NCI-H774 (cell line): ENCODE measurements around the gene CD68.
A peak's percentile ranks its signal among the peaks of the same experiment; 100 is the strongest.
"Not testable (repeated sequence)": the region's sequence is repeated elsewhere in the genome, so short reads cannot be mapped to it uniquely, and the experiment has no call there.

Source experiments
- DNase-seq: peaks from one replicate; lab custom pipeline; 2025; lab: John Stamatoyannopoulos, UW

The CD68 gene

DNA sequence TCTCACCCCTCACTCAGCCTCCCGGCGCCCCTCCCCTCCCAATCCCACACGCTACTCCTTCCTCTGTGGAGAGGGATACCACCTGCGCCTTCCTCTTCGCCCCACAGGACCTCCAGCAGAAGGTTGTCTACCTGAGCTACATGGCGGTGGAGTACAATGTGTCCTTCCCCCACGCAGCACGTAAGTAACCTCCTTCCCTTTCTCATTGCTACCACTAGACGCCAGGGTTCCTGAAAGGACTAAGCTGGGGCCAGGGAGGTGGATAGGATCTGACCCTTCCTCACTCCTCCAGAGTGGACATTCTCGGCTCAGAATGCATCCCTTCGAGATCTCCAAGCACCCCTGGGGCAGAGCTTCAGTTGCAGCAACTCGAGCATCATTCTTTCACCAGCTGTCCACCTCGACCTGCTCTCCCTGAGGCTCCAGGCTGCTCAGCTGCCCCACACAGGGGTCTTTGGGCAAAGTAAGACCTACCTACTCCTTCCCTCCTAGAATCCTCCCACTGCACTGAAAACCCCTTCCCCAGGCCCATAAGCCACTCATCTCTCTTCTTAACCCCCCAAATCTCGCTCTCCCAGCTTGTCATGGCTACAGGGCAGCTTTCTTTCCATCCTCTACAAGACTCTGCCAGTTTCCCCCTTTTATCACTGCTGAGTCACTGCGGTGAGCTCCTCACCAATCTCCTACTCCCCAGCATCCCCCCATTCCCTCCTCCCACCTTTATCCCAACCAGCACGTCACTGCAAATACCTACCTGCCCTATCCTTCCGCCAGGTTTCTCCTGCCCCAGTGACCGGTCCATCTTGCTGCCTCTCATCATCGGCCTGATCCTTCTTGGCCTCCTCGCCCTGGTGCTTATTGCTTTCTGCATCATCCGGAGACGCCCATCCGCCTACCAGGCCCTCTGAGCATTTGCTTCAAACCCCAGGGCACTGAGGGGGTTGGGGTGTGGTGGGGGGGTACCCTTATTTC lies 1.5 kb downstream of the CD68 start:
- no peak for DNase-seq

- DNase-seq = no peak
Measured at GRCh38 chr17:7582396-7583252, 3.2 kb downstream of the CD68 start.

DNA sequence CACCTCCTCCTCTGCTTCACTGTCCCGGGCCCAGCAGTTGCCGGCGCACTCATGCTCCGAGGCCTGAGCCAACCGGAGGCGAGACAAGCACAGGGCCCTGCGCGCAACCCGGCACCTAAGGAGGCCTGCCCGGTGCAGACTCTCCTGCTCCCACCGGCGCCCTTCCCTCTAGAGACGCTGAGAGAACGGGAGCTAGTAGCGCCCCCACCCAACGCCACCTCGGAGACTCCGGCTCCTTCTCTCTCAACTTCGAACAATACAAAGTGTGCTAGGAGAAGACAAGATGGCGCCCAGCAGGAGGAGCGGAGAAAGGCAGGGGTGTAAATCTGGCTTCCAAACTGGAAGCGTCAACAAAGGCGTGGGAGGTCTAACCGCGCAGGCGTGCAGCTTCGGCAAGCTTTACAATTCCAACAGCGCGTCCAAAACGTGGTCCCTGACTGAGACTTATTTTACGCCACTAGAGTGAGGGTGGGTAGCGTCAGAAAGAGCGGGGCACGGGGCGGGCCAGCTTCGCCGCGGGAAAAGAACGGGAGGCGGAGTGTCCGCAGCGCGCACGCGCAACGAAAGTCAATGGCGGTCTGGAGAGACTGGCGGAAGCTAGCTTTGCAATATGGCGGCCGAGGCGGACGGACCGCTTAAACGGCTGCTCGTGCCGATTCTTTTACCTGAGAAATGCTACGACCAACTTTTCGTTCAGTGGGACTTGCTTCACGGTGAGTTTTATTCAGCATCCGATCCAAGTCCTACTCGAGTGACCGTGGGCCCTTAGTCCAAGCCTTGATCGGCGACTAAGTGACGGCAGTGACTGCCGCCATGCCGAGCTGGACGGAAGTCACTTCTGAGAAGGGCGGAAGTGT lies 4.0 kb downstream of the CD68 start, which contains the start of gene MPDU1:
MPDU1 (plus strand) TSS at position 600 of the 857 bp plus-strand sequence; CDS start at position 611, 11 bp downstream.
- peak; percentile 88 for DNase-seq

DNA sequence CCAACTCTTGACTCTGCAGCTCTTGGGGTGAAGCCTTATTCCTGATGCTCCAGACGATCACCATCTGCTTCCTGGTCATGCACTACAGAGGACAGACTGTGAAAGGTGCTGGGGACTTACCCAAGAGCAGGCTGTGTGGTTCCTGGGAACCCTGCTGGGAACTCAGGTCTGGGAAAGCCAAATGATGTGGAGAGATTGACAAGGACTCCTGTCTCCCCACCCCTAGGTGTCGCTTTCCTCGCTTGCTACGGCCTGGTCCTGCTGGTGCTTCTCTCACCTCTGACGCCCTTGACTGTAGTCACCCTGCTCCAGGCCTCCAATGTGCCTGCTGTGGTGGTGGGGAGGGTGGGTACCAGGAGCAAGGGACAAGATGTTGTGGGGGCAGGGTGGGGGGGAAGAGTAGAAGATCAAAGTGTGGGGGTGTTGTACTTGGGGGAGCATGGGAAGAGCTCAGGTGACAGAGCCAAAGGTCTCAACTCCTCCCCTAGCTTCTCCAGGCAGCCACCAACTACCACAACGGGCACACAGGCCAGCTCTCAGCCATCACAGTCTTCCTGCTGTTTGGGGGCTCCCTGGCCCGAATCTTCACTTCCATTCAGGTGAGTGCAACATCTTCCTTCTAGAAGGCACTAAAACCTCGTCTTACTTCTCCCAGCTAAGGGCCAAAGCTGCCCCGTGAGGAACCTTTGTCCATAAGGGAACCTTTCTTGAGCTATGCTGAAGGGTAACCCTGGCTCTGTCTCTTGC lies 7.4 kb downstream of the CD68 start:
- DNase-seq = no peak

GRCh38 chr17:7587420-7588151 lies 8.1 kb downstream of the CD68 start:
- DNase-seq = no peak

DNA sequence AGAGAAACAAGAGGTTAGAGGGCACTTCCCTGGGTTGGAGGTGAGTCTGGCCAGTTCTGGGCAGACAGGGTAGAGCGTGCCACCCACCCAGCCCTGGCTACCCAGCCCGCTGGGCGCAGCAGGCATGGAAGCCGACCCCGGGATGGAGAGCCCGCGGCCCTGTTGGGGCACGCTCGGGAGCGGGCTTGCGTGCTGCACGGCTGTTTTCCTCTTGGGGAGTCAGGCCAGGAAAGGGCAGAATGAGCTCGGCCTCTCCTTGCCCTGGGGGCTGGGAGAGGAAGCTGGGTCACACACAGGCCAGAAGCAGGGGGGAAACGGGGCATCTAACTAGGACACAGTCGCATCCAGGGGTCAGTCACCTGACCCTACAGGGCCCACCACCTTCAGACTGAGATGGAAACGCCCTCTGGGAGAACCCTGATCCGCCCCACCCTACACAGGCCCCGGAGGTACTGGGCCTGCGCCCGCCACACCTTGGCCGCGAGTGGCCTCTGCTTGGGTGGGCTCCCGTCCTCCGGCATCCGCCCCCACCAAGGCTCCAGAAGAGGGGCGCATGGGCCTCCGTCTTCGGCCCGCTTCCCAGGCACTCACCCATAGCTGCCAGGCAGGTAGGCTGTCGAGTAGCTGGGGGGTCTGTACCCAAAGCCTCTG lies 9.2 kb downstream of the CD68 start:
- DNase-seq = no peak

DNA sequence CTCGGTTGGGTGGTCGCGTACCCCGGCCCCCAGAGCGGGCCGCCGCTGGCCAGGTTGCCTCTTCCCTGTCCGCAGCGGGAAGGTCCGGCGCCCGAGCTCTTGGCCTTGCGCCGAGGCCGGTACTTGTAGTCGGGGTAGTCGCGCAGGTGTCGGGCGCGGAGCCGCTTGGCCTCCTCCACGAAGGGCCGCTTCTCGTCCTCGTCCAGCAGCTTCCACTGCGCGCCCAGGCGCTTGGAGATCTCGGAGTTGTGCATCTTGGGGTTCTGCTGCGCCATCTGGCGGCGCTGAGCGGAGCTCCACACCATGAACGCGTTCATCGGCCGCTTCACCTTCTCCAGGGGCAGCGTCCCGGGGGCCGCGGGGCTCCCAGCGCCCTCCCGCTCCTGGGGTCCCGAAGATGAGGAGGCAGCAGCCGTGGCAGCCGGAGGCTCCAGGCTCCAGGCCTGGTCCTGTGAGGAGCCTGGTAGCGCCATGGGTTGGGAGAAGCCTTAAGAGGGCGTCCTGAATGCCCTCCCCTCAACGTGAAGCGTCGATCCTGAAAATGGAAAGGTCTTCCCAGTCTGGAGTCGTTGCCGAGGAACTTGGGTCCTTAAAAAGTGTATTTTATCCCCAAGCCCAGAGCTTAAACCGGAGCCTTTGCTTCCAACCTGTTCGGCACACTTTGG lies 9.9 kb downstream of the CD68 start:
- no peak for DNase-seq

DNA sequence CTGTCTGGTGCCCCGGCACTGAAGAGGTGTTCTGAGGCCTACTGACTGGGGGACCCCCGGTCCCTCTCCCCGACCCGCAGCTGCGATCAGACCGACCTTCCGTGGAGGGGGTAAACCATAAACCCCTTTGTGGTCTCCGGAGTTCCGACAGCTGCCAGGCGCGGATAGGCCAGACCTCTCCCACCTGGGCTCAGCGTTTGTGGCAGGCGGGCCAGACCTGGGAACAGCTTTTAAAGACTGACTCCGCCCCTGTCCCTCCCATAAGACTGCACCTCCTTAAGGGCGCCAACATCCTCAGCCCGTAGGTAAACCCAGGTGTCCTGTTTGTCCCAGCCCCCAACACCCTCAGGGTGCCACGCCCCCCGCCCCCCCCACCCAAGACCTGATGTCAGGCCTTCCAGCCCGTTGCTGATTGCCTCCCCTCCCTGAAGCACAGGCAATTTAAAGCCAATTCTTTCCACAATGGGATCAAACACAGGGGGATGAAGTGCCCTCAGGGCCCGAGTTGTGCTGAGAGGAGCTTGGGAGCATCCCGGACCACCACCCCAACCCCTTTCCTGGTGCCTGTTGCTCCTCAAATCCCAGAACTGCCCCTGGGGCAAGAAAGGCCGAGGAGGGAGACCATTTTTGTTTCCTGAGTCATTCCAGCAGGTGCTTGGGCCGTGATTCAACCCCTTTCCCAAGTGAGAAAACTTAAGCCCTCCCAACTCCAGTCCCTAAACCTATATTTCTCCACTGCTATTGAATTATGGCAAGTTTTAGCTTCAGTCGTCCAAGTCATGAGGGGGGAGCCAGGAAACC lies 10.7 kb downstream of the CD68 start, which contains the start of gene SOX15:
SOX15 (minus strand) TSS at position 204 of the 801 bp plus-strand sequence. CDS start 418 bp downstream, outside the sequence.
- DNase-seq = no peak

- DNase-seq = no peak
Measured at GRCh38 chr17:7590743-7591142, 11.3 kb downstream of the CD68 start.

- no peak for DNase-seq
Measured at GRCh38 chr17:7591596-7591995, 12.2 kb downstream of the CD68 start.

DNA sequence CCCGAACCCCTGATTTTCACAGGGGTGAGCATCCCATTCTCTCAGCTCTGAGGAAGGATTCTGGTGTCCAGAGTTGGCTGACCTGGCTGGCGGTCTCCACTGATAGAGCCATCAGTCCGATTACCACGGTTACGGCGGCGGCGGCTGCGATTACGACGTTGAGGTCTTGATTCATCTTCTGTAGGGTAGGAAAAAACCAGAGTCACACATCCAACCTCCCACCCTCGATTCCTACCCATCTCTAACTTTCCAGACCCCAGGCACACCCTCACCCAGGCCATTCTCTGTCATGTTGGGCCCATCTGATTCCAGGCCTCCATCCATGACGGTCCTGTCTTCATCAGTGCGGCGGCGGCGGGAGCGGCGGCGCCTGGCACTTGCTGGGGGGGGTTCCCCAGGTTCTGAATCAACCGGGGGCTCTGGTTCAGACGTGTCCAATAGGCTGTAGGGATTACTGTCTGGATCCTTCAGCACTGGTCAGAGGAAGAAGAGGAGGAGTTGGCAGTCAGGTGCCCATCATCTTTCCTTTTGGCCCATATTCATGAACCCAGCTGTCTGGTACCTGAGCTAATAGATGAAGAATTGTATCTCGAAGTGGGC lies 13.1 kb downstream of the CD68 start:
- no peak for DNase-seq

GRCh38 chr17:7593296-7593695 lies 13.9 kb downstream of the CD68 start:
- no peak for DNase-seq

- DNase-seq = not testable (repeated sequence)
Measured at GRCh38 chr17:7597561-7597960, 18.1 kb downstream of the CD68 start.

DNA sequence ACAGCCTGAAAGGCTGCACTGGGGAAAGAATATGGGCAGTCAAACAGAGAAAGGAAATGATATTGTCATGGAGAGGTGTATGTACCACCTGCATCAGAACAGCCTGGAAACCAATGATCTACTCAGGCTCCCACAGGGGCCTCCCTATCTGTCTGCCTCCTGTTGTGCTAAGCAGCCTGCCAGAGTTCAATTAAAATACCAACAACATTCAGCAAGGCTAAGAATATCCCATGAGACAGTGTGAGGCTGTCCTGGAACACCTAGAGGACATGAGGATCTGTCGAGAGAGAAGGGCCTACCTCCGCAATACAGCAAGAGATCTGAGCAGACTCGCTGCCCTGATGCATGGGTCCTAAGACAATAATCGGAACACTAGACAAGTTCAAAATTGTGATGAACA lies 26.8 kb downstream of the CD68 start:
- DNase-seq = no peak

- no peak for DNase-seq
Measured at GRCh38 chr17:7610641-7611040, 31.2 kb downstream of the CD68 start.

GRCh38 chr17:7611635-7612293 lies 32.3 kb downstream of the CD68 start:
- DNase-seq = no peak

DNA sequence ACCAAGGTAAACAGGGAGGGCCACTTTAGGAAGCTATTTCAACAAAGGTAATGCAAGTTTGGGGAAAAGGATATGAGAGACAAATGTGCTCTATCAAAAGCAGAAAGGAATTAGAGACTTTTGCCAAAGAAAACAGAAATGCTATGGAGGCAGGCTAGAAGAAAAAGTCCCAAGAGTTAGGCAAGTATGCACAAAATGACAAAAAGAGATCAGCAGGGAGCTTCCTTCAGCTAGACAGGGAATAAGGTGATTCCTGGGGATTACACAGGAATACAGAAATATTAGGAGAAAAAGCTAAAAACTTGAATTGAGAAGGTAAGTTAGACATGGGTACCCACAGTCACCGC lies 32.8 kb downstream of the CD68 start:
- DNase-seq = no peak
